Esophagus squamous epithelium (tissue), 5 donors: Measurements from ENCODE around the gene TMUB1. TPM values are rescaled to one million over a fixed set of nuclear protein-coding genes. Genes with fewer than 3 reads are reported as not detected.

Experiments
- DNase-seq: peaks from one replicate; lab custom pipeline; 2025; lab: John Stamatoyannopoulos, UW
- H3K27ac ChIP-seq, 4 donors: fragments of 200-600 bp; sonication (generic); one replicate each; pipeline ENCODE4 v1.5.1; 2016 to 2019; ENCODE audit warnings: mild to moderate bottlenecking in 1 of 4
- H3K27me3 ChIP-seq, 4 donors: fragments of 200-600 bp; sonication (generic); 1 replicate in 3 of 4; 2 replicates in 1 of 4; pipeline versions ENCODE4 v1.5.1 to v1.6.0; 2017 to 2021; ENCODE audit warnings: antibody characterized with exemption in 1 of 4
- H3K36me3 ChIP-seq, 3 donors: fragments of 200-600 bp; sonication (generic); one replicate each; pipeline ENCODE4 v1.5.1; 2016 to 2019
- H3K4me1 ChIP-seq, 3 donors: fragments of 200-600 bp; sonication (generic); one replicate each; pipeline ENCODE4 v1.5.1; 2017 to 2019
- H3K4me3 ChIP-seq, 4 donors: fragments of 200-600 bp; sonication (generic); 1 replicate in 3 of 4; 2 replicates in 1 of 4; pipeline ENCODE4 v1.5.1; 2016 to 2019; ENCODE audit warnings: mild to moderate bottlenecking in 2 of 4, moderate library complexity in 1 of 4
- H3K9me3 ChIP-seq, 3 donors: fragments of 200-600 bp; sonication (generic); one replicate each; pipeline ENCODE4 v1.5.1; 2016 to 2019
- POLR2A ChIP-seq, 4 donors: fragments of 450-650 bp; IDR thresholded peaks; one replicate each; pipeline ENCODE4 v1.6.1; 2017; ENCODE audit warnings: antibody characterized with exemption in 4 of 4, mild to moderate bottlenecking in 4 of 4, moderate library complexity in 3 of 4
- WGBS, 2 donors: methylation state at CpG; one replicate each; pipeline ENCODE4 v1.1.5; 2018; 5-methylcytosine and 5-hydroxymethylcytosine counted together
- intact Hi-C: fragments of 100-400 bp; cut with DNase I; formaldehyde crosslinking; loops from one replicate; pipeline ENCODE4 v1.15.0; 2022
- total RNA-seq, 4 donors: library from RNA; depleted of rRNA; stranded (reverse); fragments of >200 nt; gene quantifications; one replicate each; pipeline ENCODE4 v1.1.0, GENCODE V29; 2016
- TF ChIP-seq, protein P1 (sequence below), 6 experiments: fragments of 450-650 bp in 4 of 6; fragments of 200-600 bp in 2 of 6; sonication (generic) in 2 of 6; IDR thresholded peaks; one replicate each; pipeline ENCODE4 v1.5.1; 2016 to 2019; ENCODE audit warnings: antibody characterized with exemption in 6 of 6, mild to moderate bottlenecking in 4 of 6, moderate library complexity in 4 of 6
- donor health status: DM: yes; HTN: yes; CAD: no.

TMUB1 gene
- total RNA-seq, 4 donors from 2014 or later: 28.4 to 51.0 (median 35.2) TPM

DNA sequence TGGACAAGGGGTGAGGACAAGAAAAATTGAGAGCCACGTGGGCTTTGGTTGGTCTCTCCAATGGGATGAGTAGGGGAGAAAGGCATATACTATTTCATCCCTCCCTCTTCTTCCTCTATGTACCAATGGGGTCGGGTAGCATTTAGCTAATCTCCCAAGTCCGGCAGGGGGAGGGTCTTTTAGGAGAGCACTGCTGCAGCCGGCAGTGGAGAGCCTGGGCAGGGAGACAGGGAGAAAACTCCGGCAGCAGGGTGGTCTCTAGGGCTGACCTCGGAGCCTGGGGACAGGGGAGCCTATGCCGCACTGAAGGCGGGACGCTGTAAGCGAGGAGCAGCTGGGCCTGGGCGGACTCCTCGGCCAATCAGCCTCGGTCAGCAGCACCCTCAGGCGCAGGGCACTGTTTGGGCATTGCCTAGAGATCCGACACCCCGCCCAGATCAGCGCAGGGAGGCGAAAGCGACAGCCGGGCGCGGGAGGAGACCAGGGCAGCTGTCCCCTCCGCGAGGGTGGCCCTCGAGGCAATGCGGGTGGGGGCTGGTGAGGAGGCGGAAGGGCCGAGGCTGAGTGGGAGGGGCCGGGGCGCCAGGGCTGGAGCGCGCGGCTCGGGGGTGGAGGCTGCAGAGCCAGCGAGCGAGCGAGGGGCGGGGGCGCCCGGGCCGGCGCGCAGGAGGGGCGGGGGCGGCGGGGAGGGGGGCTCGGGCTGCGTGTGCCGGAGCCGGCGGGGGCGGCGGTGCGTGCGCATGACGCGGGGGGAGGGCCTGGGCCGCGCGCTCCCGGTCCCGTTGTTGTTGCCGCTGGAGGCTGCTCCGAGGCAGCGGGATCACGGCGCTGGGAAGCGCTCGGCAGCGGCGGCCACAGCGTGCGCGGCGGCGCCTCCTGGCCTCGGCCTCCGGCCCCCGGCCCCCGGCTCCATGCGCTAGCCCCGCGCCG is 2.7 kb upstream of the TMUB1 start, which contains the start of gene AGAP3:
Gene AGAP3 (plus strand): TSS at position 785 of the 930 bp plus-strand sequence. CDS start 267 bp downstream, outside the sequence.
- peak within 1 kb of the TSS; percentile 77 to 93 (median 84) for H3K27ac ChIP-seq
- peak within 1 kb of the TSS; percentile 41 to 94 (median 64) for H3K4me3 ChIP-seq
- no peaks in the 10 kb centered on the region for H3K9me3 ChIP-seq
- H3K4me1 ChIP-seq: peaks cover 49 to 81% (median 56%) of the 10 kb centered on the region in 3 donors
- H3K27me3 ChIP-seq: no peaks in the 10 kb centered on the region
- intact Hi-C loops: no loop called here
- 0 to 13% methylated on average over 1 to 2 of the region's 84 CpGs for WGBS, 2 donors
- no peak for DNase-seq
- H3K36me3 ChIP-seq: no peaks in the 10 kb centered on the region
- TF ChIP-seq, protein P1, sequence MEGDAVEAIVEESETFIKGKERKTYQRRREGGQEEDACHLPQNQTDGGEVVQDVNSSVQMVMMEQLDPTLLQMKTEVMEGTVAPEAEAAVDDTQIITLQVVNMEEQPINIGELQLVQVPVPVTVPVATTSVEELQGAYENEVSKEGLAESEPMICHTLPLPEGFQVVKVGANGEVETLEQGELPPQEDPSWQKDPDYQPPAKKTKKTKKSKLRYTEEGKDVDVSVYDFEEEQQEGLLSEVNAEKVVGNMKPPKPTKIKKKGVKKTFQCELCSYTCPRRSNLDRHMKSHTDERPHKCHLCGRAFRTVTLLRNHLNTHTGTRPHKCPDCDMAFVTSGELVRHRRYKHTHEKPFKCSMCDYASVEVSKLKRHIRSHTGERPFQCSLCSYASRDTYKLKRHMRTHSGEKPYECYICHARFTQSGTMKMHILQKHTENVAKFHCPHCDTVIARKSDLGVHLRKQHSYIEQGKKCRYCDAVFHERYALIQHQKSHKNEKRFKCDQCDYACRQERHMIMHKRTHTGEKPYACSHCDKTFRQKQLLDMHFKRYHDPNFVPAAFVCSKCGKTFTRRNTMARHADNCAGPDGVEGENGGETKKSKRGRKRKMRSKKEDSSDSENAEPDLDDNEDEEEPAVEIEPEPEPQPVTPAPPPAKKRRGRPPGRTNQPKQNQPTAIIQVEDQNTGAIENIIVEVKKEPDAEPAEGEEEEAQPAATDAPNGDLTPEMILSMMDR (IDR thresholded peaks at IDR 0.05): no peak
- peak in 2 of 4 donors; percentile 27 to 67 for TF ChIP-seq POLR2A (IDR thresholded peaks at IDR 0.05)

DNA sequence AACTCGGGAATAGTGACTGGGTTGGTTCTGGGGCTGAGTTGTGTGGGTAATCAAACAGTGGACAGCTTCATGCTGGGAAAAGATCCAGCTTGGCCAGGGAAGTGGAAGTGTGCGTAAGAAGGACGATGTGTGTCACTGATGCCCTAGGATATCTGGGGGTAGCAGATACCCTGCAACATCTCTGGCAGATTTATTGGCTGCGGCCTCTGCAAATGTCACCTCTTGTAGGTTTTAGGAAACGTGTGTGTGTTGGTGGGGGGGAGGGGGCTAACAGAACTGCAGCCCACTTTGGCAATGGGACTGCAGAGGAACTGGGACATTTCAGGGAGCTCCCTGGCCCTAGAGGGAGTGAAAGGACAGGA is 2.0 kb upstream of the TMUB1 start:
- Histone ChIP-seq H3K27ac (peak overlapping the region in 3 of 4 donors; percentile 75 to 93 (median 88)), H3K27me3 (no peaks in the 10 kb centered on the region), H3K4me1 (peaks cover 51 to 77% (median 55%) of the 10 kb centered on the region in 3 donors), H3K9me3 (no peaks in the 10 kb centered on the region), H3K4me3 (peak overlapping the region in 3 of 4 donors; percentile 55 to 94 (median 74)), H3K36me3 (no peaks in the 10 kb centered on the region)
- TF ChIP-seq, protein P1 (IDR thresholded peaks at IDR 0.05): no peak
- TF ChIP-seq POLR2A (IDR thresholded peaks at IDR 0.05): no peak
- 32 to 53% methylated on average over 5 of the region's 5 CpGs for WGBS, 2 donors
- no peak for DNase-seq
- intact Hi-C loops: no loop called here

DNA sequence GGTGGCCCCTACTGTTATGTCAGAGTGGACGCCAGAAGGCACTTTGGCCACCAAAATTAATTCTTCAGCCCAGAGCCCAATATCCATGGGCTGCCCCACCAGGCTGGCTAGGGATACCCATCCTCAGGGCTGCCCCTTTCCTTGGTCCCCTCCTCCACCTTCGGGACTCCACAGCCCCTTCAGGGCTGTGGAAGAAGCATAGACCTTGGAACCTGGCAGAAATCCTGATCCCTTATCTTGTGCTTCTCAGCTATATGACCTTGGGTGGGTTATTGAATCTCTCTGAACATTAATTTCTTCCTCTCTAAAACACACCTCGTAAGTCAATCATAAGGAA is 499 bp upstream of the TMUB1 start:
- Histone ChIP-seq H3K9me3 (no peaks in the 10 kb centered on the region), H3K27me3 (no peaks in the 10 kb centered on the region), H3K4me1 (peaks cover 49 to 77% (median 54%) of the 10 kb centered on the region in 3 donors), H3K36me3 (peaks cover 0 to 8% (median 0%) of the 10 kb centered on the region in 3 donors), H3K4me3 (peak overlapping the region; percentile 62 to 95 (median 82)), H3K27ac (peak overlapping the region in 3 of 4 donors; percentile 91 to 97 (median 95))
- WGBS, 2 donors: 26 to 51% methylated on average over 2 to 3 of the region's 3 CpGs
- intact Hi-C loops: no loop called here
- TF ChIP-seq, protein P1 (IDR thresholded peaks at IDR 0.05): no peak
- TF ChIP-seq POLR2A (IDR thresholded peaks at IDR 0.05): no peak
- no peak for DNase-seq

DNA sequence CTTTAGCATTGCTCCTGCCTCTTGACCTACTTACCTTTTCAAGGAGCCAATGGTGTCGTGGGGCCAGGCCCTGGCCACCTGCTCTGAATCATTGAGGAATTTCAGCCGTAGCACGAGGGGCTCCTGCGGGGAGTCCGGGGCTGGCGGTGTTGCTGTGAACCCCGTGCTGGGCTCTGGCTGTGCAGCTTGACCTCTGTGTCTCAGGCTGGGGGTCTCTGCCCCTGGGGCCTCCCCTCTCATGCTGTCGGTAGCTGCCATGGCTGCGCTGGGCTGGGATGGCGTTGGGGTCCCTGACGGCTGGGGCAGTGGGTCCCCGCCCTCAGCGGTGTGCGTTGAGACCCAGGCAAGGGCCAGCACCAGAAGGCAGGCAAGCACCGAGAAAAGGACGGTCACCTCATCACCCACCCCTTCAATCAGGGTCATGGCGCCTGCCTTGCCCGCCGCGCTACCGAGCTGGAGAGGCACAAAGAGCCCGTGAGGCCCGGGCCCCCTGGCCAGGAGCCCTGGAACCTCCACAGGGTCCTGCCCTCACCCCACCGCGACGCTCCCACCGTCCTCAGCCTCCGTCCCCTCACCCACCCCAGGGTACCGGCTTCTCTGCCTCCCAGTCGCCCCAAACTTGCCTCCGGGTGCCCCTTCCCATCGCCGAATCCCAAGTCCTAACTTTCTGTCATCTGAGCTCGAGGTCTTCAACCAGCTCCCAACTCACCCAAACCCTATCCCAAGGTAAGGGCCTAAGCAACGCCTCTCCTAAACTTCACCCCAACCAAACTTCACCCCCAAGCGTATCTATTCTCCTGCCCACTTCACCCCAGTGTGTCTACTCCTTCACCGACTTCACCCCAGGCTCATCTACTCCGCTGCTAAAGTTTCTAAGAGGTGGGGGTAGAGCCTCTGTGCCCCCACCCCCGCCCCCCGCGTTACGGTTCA is 887 bp downstream of the TMUB1 start:
- no peak for DNase-seq
- Histone ChIP-seq H3K4me1 (peaks cover 39 to 77% (median 46%) of the 10 kb centered on the region in 3 donors), H3K27ac (peak overlapping the region; percentile 91 to 97 (median 94)), H3K36me3 (peaks cover 0 to 22% (median 0%) of the 10 kb centered on the region in 3 donors), H3K9me3 (no peaks in the 10 kb centered on the region), H3K4me3 (peak overlapping the region; percentile 62 to 95 (median 82)), H3K27me3 (no peaks in the 10 kb centered on the region)
- intact Hi-C loops: no loop called here
- 28 to 34% methylated on average over 20 to 24 of the region's 42 CpGs for WGBS, 2 donors
- no peak for TF ChIP-seq POLR2A (IDR thresholded peaks at IDR 0.05)
